CD8-positive, alpha-beta memory T cell (primary cell): Measurements from ENCODE around the gene MFSD6. TPM values are rescaled to one million over a fixed set of nuclear protein-coding genes. Genes with fewer than 3 reads are reported as not detected.

Experiments
- CTCF ChIA-PET: fragments of 350-600 bp; sonication (Branson Sonifier 250); formaldehyde crosslinking; loops from one replicate; lab custom pipeline; 2021; ENCODE audit warnings: antibody characterized with exemption; lab: Charles Lee
- POLR2A ChIA-PET: fragments of 350-600 bp; sonication (Branson Sonifier 250); formaldehyde crosslinking; loops from one replicate; lab custom pipeline; 2021; ENCODE audit warnings: antibody characterized with exemption; lab: Charles Lee
- DNase-seq, 5 donors: peaks; one replicate each; pipeline versions ENCODE4 v3.0.0 to v3.0.0-alpha.2; 2020 to 2022; ENCODE audit warnings: mixed read lengths in 1 of 5
- H3K27ac ChIP-seq: one replicate; pipeline ENCODE4 v1.7.0; 2013; ENCODE audit warnings: low read depth, mild to moderate bottlenecking, low read length, moderate library complexity
- H3K27me3 ChIP-seq: 2 replicates; pipeline ENCODE4 v1.7.0; 2013; ENCODE audit warnings: low read length, mild to moderate bottlenecking; ENCODE audit not compliant: insufficient read depth, poor library complexity, severe bottlenecking
- H3K36me3 ChIP-seq: 2 replicates; pipeline ENCODE4 v1.7.0; 2013; ENCODE audit warnings: mild to moderate bottlenecking, low read length, moderate library complexity; ENCODE audit not compliant: insufficient read depth
- H3K4me1 ChIP-seq: 2 replicates; pipeline ENCODE4 v1.7.0; 2013; ENCODE audit warnings: mild to moderate bottlenecking, low read length, moderate library complexity; ENCODE audit not compliant: insufficient read depth
- H3K4me3 ChIP-seq: 2 replicates; pipeline ENCODE4 v1.7.0; 2013; ENCODE audit warnings: mild to moderate bottlenecking, low read length
- H3K9me3 ChIP-seq: 2 replicates; pipeline ENCODE4 v1.7.0; 2013; ENCODE audit warnings: mild to moderate bottlenecking, low read length
- H3K27ac Mint-ChIP-seq, 8 donors: one replicate each; pipeline ENCODE4 v1.8.0; 2020 to 2021; ENCODE audit warnings: mixed read lengths in 8 of 8, mild to moderate bottlenecking in 6 of 8, inconsistent platforms in 3 of 8, moderate library complexity in 3 of 8
- H3K27me3 Mint-ChIP-seq, 2 donors: one replicate each; pipeline ENCODE4 v1.8.0; 2020 to 2021; ENCODE audit warnings: mixed read lengths in 2 of 2, mild to moderate bottlenecking in 1 of 2, moderate library complexity in 1 of 2
- H3K36me3 Mint-ChIP-seq, 3 donors: one replicate each; pipeline ENCODE4 v1.8.0; 2020 to 2021; ENCODE audit warnings: mixed read lengths in 3 of 3, inconsistent platforms in 1 of 3, mild to moderate bottlenecking in 1 of 3
- H3K4me1 Mint-ChIP-seq, 3 donors: one replicate each; pipeline ENCODE4 v1.8.0; 2020 to 2021; ENCODE audit warnings: mixed read lengths in 3 of 3, inconsistent platforms in 1 of 3, mild to moderate bottlenecking in 1 of 3
- H3K4me3 Mint-ChIP-seq, 7 donors: one replicate each; pipeline ENCODE4 v1.8.0; 2020 to 2021; ENCODE audit warnings: mixed read lengths in 7 of 7, mild to moderate bottlenecking in 6 of 7, moderate library complexity in 4 of 7, inconsistent platforms in 2 of 7
- H3K9me3 Mint-ChIP-seq, 5 donors: one replicate each; pipeline ENCODE4 v1.8.0; 2020 to 2022; ENCODE audit warnings: mixed read lengths in 5 of 5, mild to moderate bottlenecking in 3 of 5, moderate library complexity in 2 of 5, inconsistent platforms in 1 of 5
- polyA plus RNA-seq: library from polyadenylated mRNA; unstranded; fragments of 300-500 nt; fragmentation: Illumina TruSeq; gene quantifications from one replicate; pipeline ENCODE4 v1.2.3, GENCODE V29; 2021
- total RNA-seq, 2 experiments: library from RNA; stranded (reverse); gene quantifications; one replicate each; pipeline ENCODE4 v1.2.3, GENCODE V29; 2021

MFSD6 gene
- total and polyA plus RNA-seq, 3 experiments from 2014 or later = 31.8 to 65.7 (median 64.9) TPM

DNA sequence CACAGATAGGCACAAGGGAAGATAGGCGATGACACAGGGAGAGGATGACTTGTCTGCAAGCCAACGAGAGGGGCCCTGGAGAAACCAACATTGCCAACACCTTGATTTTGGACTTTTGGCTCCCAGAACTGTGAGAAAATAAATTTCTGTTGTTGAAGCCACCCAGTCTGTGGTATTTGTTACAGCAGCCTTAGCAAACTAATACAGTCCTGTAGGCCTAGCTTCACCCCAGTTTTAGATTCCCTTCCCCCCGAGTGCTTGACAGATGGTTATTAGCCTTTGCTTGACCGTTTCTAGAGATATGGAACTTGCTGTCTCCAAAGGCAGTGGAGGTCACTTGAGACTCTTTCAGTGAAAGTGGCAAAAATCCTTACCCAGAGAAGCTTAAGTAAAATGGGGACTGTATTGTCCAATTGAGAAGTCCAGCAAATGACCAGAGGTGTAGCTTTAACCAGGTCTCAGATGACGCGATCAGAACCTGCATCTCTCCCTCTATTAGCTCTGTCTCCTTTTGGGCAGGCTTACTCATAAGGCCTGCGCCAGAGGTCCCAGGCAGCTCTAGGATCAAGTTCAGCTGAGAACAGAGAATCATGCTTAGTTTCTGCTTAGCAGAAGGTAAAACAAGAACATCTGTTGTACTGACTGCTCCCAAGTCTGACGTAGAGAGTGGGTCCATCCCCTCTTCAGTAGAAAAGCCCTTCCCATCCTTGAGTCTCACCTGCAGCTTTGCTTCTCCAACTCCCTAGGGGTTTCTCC, 50.4 kb downstream of the MFSD6 start:
- CTCF ChIA-PET = interaction anchor here (0.8 to 2.2 kb wide), 2 partner anchors 10 to 76 kb away, joined by 3 to 10 read pairs; no protein-coding TSS in a partner anchor
- Histone ChIP-seq H3K27ac (no peak overlapping the region), H3K4me3 (no peak overlapping the region), H3K4me1 (peaks cover 39% of the 10 kb centered on the region), H3K27me3 (no peaks in the 10 kb centered on the region), H3K9me3 (no peaks in the 10 kb centered on the region), H3K36me3 (peaks cover 9% of the 10 kb centered on the region)
- peaks cover 66 to 89% (median 87%) of the 10 kb centered on the region in 3 donors for H3K4me1 Mint-ChIP-seq
- H3K27ac Mint-ChIP-seq = peak overlapping the region in 4 of 8 donors; percentile 5 to 86 (median 18)
- DNase-seq = no peak
- POLR2A ChIA-PET = no interaction called here
- no peaks in the 10 kb centered on the region for H3K9me3 Mint-ChIP-seq
- H3K27me3 Mint-ChIP-seq = no peaks in the 10 kb centered on the region
- H3K4me3 Mint-ChIP-seq = peak overlapping the region in 1 of 7 donors; percentile 41
- peaks cover 21 to 61% (median 27%) of the 10 kb centered on the region in 3 donors for H3K36me3 Mint-ChIP-seq

DNA sequence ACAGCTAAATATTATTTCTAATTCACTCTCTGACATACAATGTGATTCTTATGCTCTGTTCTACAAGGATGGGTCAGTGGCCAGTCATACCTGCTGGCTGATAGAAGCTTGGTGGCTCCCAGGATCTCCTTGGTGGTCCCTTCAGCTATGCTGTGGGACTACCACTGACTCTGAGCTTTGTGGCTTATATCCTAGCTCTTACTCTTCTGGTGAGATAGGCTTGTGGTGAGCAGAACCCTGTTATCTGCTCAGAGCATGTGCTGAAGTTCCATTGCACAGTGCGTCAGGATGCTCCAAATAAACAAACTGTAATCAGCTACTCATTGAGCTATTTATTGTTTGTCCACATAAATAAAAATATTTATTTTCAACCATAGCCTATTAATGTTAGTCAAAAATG, 51.7 kb downstream of the MFSD6 start:
- no peaks in the 10 kb centered on the region for H3K27me3 ChIP-seq
- Mint-ChIP-seq H3K4me1 (peaks cover 69 to 88% (median 87%) of the 10 kb centered on the region in 3 donors), H3K27ac (peak overlapping the region in 1 of 8 donors; percentile 19), H3K4me3 (peak overlapping the region in 1 of 7 donors; percentile 17), H3K9me3 (no peaks in the 10 kb centered on the region), H3K27me3 (no peaks in the 10 kb centered on the region), H3K36me3 (peaks cover 14 to 52% (median 16%) of the 10 kb centered on the region in 3 donors)
- H3K36me3 ChIP-seq = peaks cover 4% of the 10 kb centered on the region
- H3K4me3 ChIP-seq = no peak overlapping the region
- no peak for DNase-seq
- ChIA-PET POLR2A (no interaction called here), CTCF (interaction anchor here (2.2 kb wide), 1 partner anchor 12 kb away, joined by 10 read pairs; no protein-coding TSS in a partner anchor)
- H3K4me1 ChIP-seq = peaks cover 50% of the 10 kb centered on the region
- no peaks in the 10 kb centered on the region for H3K9me3 ChIP-seq
- no peak overlapping the region for H3K27ac ChIP-seq

DNA sequence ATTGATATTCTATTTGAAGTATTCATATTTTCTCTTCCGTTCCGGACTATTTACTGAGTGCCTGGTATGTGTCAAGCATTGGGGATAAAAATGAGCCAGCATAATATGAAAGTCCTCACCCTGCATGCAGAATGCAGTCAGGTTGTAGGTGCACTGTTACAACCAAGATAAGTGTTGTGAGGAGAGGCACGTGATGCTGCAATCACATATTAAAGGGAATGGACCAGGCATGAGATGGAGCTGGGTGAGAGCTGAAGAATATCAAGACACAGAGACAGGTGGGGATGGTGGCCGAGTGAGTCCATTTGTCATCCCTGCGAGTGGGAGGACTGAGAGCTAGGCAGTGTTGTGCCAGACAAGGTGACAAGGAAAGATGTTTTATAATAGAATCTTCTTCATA, 52.3 kb downstream of the MFSD6 start:
- Mint-ChIP-seq H3K36me3 (peaks cover 14 to 49% (median 16%) of the 10 kb centered on the region in 3 donors), H3K9me3 (no peaks in the 10 kb centered on the region), H3K27ac (peak overlapping the region in 4 of 8 donors; percentile 1 to 67 (median 32)), H3K4me3 (no peak overlapping the region), H3K27me3 (no peaks in the 10 kb centered on the region), H3K4me1 (peaks cover 70 to 90% (median 88%) of the 10 kb centered on the region in 3 donors)
- Histone ChIP-seq H3K27me3 (no peaks in the 10 kb centered on the region), H3K9me3 (no peaks in the 10 kb centered on the region), H3K4me1 (peaks cover 52% of the 10 kb centered on the region), H3K4me3 (no peak overlapping the region), H3K27ac (no peak overlapping the region), H3K36me3 (peaks cover 4% of the 10 kb centered on the region)
- POLR2A ChIA-PET = no interaction called here
- CTCF ChIA-PET = interaction anchor here (2.2 kb wide), 1 partner anchor 12 kb away, joined by 10 read pairs; no protein-coding TSS in a partner anchor
- no peak for DNase-seq

GRCh38 chr2:190462181-190462580, 54.0 kb downstream of the MFSD6 start:
- POLR2A ChIA-PET = no interaction called here
- no peak overlapping the region for H3K27ac ChIP-seq
- no peaks in the 10 kb centered on the region for H3K9me3 ChIP-seq
- CTCF ChIA-PET = no interaction called here
- Mint-ChIP-seq H3K4me1 (peaks cover 77 to 95% (median 94%) of the 10 kb centered on the region in 3 donors), H3K27me3 (no peaks in the 10 kb centered on the region), H3K4me3 (peak overlapping the region in 1 of 7 donors; percentile 7), H3K9me3 (no peaks in the 10 kb centered on the region), H3K36me3 (peaks cover 7 to 47% (median 10%) of the 10 kb centered on the region in 3 donors), H3K27ac (peak overlapping the region in 1 of 8 donors; percentile 39)
- DNase-seq = no peak
- H3K4me1 ChIP-seq = peaks cover 60% of the 10 kb centered on the region
- peaks cover 4% of the 10 kb centered on the region for H3K36me3 ChIP-seq
- no peak overlapping the region for H3K4me3 ChIP-seq
- no peaks in the 10 kb centered on the region for H3K27me3 ChIP-seq

DNA sequence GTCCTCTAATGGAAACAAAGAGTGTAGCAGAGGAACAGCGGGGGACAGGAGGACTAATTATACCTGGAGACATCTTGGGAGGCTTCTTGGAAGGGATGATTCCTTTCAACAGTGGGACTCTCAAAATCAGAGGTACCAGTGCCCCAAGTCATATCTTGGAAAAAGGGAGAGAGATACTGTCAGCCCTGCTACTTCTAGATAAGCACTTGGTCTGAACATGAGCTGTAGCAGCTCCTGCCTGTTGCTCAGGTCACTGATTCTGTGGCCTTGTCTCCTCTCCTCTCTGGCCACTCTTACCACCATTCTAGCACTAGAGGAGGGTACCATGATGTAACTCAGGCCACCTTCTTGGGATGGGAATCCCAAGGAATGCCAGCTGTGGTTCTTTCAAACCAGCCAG, 54.5 kb downstream of the MFSD6 start:
- ChIA-PET POLR2A (no interaction called here), CTCF (no interaction called here)
- Mint-ChIP-seq H3K27me3 (no peaks in the 10 kb centered on the region), H3K4me1 (peaks cover 77 to 95% (median 94%) of the 10 kb centered on the region in 3 donors), H3K4me3 (peak overlapping the region in 1 of 7 donors; percentile 16), H3K36me3 (peaks cover 2 to 44% (median 8%) of the 10 kb centered on the region in 3 donors), H3K9me3 (no peaks in the 10 kb centered on the region), H3K27ac (peak overlapping the region in 4 of 8 donors; percentile 3 to 71 (median 58))
- Histone ChIP-seq H3K4me1 (peaks cover 65% of the 10 kb centered on the region), H3K27me3 (no peaks in the 10 kb centered on the region), H3K9me3 (no peaks in the 10 kb centered on the region), H3K4me3 (no peak overlapping the region), H3K36me3 (peaks cover 4% of the 10 kb centered on the region), H3K27ac (no peak overlapping the region)
- DNase-seq = no peak

- Histone ChIP-seq H3K27ac (no peak overlapping the region), H3K4me1 (peaks cover 74% of the 10 kb centered on the region), H3K9me3 (no peaks in the 10 kb centered on the region), H3K4me3 (no peak overlapping the region), H3K27me3 (no peaks in the 10 kb centered on the region), H3K36me3 (no peaks in the 10 kb centered on the region)
- no peaks in the 10 kb centered on the region for H3K27me3 Mint-ChIP-seq
- no peaks in the 10 kb centered on the region for H3K9me3 Mint-ChIP-seq
- H3K36me3 Mint-ChIP-seq = peaks cover 0 to 41% (median 14%) of the 10 kb centered on the region in 3 donors
- DNase-seq = no peak
- POLR2A ChIA-PET = no interaction called here
- CTCF ChIA-PET = no interaction called here
- H3K27ac Mint-ChIP-seq = peak overlapping the region in 6 of 8 donors; percentile 1 to 74 (median 15)
- peaks cover 74 to 95% (median 93%) of the 10 kb centered on the region in 3 donors for H3K4me1 Mint-ChIP-seq
- H3K4me3 Mint-ChIP-seq = no peak overlapping the region
These were observed 56.9 kb downstream of the MFSD6 start for GRCh38 chr2:190465060-190465459.

- Histone ChIP-seq H3K27me3 (no peaks in the 10 kb centered on the region), H3K36me3 (no peaks in the 10 kb centered on the region), H3K4me1 (peaks cover 58% of the 10 kb centered on the region), H3K9me3 (no peaks in the 10 kb centered on the region), H3K4me3 (no peak overlapping the region), H3K27ac (no peak overlapping the region)
- Mint-ChIP-seq H3K27me3 (no peaks in the 10 kb centered on the region), H3K4me1 (peaks cover 61 to 81% (median 80%) of the 10 kb centered on the region in 3 donors), H3K27ac (peak overlapping the region in 4 of 8 donors; percentile 6 to 65 (median 30)), H3K9me3 (no peaks in the 10 kb centered on the region), H3K4me3 (no peak overlapping the region), H3K36me3 (peaks cover 0 to 45% (median 18%) of the 10 kb centered on the region in 3 donors)
- CTCF ChIA-PET = interaction anchor here (1.1 to 1.4 kb wide), 2 partner anchors 25 to 84 kb away, joined by 3 read pairs; no protein-coding TSS in a partner anchor
- POLR2A ChIA-PET = no interaction called here
- no peak for DNase-seq
These were observed 58.8 kb downstream of the MFSD6 start for GRCh38 chr2:190466819-190467446.
